Thyroid gland (tissue), 4 donors: ENCODE results near the gene MANBA.

Experiments
- CTCF ChIP-seq, 6 experiments: fragments of 200-600 bp in 3 of 6; fragments of 450-650 bp in 3 of 6; sonication (generic) in 3 of 6; IDR thresholded peaks; one replicate each; pipeline ENCODE4 v1.5.1; 2016 to 2019; ENCODE audit warnings: antibody characterized with exemption in 6 of 6, mild to moderate bottlenecking in 2 of 6, inconsistent platforms in 1 of 6, moderate library complexity in 1 of 6
- POLR2A ChIP-seq, 2 donors: fragments of 450-650 bp; IDR thresholded peaks; one replicate each; pipeline ENCODE4 v1.6.1; 2017; ENCODE audit warnings: antibody characterized with exemption in 2 of 2, mild to moderate bottlenecking in 2 of 2, moderate library complexity in 1 of 2

GRCh38 chr4:102596532-102596931 is 164.2 kb downstream of the MANBA start:
- TF ChIP-seq CTCF (IDR thresholded peaks at IDR 0.05) (no peak), POLR2A (IDR thresholded peaks at IDR 0.05) (no peak)
